ENCODE measurements around the gene SLC17A5.

DNA sequence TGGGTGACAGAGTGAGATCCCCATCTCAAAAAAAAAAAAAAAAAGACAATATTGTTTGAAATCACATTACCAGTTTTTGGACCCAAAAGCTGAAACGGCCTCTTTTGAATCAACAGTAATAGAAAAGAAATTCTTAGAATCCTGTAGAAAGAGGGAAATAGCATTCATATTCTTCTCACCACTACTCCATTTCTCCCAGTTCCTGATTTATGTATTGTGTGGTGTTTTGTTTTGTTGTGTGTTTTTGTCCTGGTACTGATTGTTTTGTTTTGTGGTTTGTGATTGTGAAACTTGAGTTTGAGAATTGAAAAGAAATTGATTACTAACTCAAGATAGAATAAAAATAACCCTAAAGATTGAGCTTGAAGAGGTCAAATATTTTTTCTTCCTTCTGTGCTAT lies 106.8 kb downstream of the SLC17A5 start:
- TF ChIP-seq, protein P1, sequence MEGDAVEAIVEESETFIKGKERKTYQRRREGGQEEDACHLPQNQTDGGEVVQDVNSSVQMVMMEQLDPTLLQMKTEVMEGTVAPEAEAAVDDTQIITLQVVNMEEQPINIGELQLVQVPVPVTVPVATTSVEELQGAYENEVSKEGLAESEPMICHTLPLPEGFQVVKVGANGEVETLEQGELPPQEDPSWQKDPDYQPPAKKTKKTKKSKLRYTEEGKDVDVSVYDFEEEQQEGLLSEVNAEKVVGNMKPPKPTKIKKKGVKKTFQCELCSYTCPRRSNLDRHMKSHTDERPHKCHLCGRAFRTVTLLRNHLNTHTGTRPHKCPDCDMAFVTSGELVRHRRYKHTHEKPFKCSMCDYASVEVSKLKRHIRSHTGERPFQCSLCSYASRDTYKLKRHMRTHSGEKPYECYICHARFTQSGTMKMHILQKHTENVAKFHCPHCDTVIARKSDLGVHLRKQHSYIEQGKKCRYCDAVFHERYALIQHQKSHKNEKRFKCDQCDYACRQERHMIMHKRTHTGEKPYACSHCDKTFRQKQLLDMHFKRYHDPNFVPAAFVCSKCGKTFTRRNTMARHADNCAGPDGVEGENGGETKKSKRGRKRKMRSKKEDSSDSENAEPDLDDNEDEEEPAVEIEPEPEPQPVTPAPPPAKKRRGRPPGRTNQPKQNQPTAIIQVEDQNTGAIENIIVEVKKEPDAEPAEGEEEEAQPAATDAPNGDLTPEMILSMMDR (IDR thresholded peaks at IDR 0.05) = no peak
- TF ChIP-seq POLR2A (IDR thresholded peaks at IDR 0.05) = no peak
- no peak for TF ChIP-seq POLR2AphosphoS5 (IDR thresholded peaks at IDR 0.05)
- TF ChIP-seq EP300 (IDR thresholded peaks at IDR 0.05) = no peak

All from upper lobe of left lung (tissue), 4 donors.